Measurements from ENCODE around the gene TACSTD2. TPM values are rescaled to one million over a fixed set of nuclear protein-coding genes. Genes with fewer than 3 reads are reported as not detected.

The TACSTD2 gene
- total RNA-seq, 1 experiment from 2014 or later = 1.2 TPM

DNA sequence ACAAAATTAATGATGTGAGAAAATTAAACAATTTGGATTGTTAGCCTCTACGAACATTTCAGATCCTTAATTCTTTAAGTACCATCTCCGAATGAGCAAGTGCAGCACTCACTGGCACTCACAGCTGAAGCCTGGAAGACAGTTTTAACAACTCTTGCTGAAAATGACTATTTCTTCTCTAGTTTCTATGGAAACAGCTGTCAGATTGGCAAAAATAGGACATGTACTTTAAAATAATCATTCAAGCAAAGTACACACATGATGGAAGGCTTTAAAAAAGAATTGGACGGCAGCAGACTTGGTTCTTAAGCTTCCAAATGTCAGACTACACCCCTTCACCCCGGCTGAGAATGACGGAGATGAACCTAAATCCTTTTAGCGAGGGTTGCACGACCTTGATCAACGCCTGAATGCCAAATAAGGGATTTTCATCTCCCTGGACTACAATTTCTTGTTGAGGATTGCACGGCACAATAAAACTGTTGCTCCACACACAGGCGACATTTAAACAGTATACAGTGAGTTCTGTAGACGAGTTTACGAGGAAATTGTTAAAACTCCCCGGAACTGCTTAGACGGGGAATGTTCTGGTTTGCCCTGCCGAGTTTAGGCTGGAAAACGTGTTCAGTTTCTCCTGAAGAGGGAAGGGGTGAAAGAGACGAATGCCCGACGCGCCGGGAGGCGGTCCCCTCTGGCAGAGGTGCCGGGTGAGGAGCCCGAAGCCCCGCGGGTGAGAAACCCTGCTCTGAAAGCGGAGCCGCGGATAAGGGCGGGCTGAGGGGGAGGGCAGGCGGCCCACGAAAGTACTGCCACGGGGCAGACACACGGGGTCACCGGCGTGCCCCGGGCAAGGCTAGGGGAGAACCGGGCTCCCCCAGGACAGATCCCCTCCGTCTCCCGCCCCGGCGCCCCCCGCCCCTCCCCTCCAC lies 31.2 kb downstream of the TACSTD2 start:
- Histone ChIP-seq H2BK20ac (ENCODE audit: low read depth, low read length, poor library complexity, severe bottlenecking) (no peak overlapping the region), H4K5ac (ENCODE audit: insufficient read length, low read depth, low read length) (no peak overlapping the region), H3T11ph (ENCODE audit: low read length) (no peak overlapping the region), H3K4me1 (ENCODE audit: insufficient read depth, low read length) (no peaks in the 10 kb centered on the region), H2BK5ac (ENCODE audit: insufficient read length, low read length) (no peak overlapping the region), H3K23me2 (ENCODE audit: insufficient read length, low read depth, low read length, poor library complexity, severe bottlenecking) (no peaks in the 10 kb centered on the region), H3K27ac (ENCODE audit: insufficient read length, low read depth, low read length) (no peak overlapping the region), H3K4ac (ENCODE audit: low read depth, low read length) (no peak overlapping the region), H4K20me1 (ENCODE audit: control insufficient read depth, insufficient read depth, insufficient read length) (no peaks in the 10 kb centered on the region), H3K14ac (ENCODE audit: insufficient read depth, low read length) (0 out of 2 replicates have a peak overlapping the region, but pooled peaks have one; percentile 26), H3K79me1 (ENCODE audit: insufficient read depth, low read depth, low read length, poor library complexity, severe bottlenecking) (no peaks in the 10 kb centered on the region), H4K91ac (ENCODE audit: insufficient read length, low read depth, low read length) (no peak overlapping the region), H2AFZ (ENCODE audit: low read length) (peak overlapping the region; percentile 88), H3K27me3 (ENCODE audit: insufficient read depth, low read length) (no peaks in the 10 kb centered on the region), H3K9ac (ENCODE audit: extremely low read depth, insufficient read length, low read length) (peak overlapping the region; percentile 31), H3K56ac (ENCODE audit: insufficient read length, low read depth, low read length) (no peak overlapping the region), H3K9me3 (ENCODE audit: control insufficient read depth, low read depth, low read length) (no peaks in the 10 kb centered on the region), H3K79me2 (ENCODE audit: insufficient read depth, low read length) (no peaks in the 10 kb centered on the region), H2BK120ac (ENCODE audit: low read depth, low read length, poor library complexity, severe bottlenecking) (no peak overlapping the region), H2AK5ac (ENCODE audit: insufficient read length, low read length) (no peak overlapping the region), H3K23ac (ENCODE audit: insufficient read length, low read depth, low read length) (no peak overlapping the region), H4K8ac (replicated peaks; ENCODE audit: insufficient read length, low read depth, low read length) (no peak overlapping the region), H2BK12ac (ENCODE audit: insufficient read length, low read depth, low read length) (no peak overlapping the region), H3K18ac (ENCODE audit: insufficient read length, low read depth, low read length) (peak overlapping the region; percentile 15), H3K4me2 (ENCODE audit: insufficient read depth, insufficient read length, low read length) (peak overlapping the region; percentile 68), H2BK15ac (ENCODE audit: low read depth, low read length) (no peak overlapping the region)
- TF ChIP-seq, protein P1, sequence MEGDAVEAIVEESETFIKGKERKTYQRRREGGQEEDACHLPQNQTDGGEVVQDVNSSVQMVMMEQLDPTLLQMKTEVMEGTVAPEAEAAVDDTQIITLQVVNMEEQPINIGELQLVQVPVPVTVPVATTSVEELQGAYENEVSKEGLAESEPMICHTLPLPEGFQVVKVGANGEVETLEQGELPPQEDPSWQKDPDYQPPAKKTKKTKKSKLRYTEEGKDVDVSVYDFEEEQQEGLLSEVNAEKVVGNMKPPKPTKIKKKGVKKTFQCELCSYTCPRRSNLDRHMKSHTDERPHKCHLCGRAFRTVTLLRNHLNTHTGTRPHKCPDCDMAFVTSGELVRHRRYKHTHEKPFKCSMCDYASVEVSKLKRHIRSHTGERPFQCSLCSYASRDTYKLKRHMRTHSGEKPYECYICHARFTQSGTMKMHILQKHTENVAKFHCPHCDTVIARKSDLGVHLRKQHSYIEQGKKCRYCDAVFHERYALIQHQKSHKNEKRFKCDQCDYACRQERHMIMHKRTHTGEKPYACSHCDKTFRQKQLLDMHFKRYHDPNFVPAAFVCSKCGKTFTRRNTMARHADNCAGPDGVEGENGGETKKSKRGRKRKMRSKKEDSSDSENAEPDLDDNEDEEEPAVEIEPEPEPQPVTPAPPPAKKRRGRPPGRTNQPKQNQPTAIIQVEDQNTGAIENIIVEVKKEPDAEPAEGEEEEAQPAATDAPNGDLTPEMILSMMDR (conservative IDR thresholded peaks at IDR 0.05) = no peak
- H3K4me1 Mint-ChIP-seq = peaks cover 16 to 20% of the 10 kb centered on the region in 2 experiments
- no peaks in the 10 kb centered on the region for H3K9me3 Mint-ChIP-seq
- DNase-seq = peak; percentile 52
- H3K27me3 Mint-ChIP-seq (ENCODE audit: low read depth) = peaks cover 7% of the 10 kb centered on the region
- peak overlapping the region; percentile 85 to 90 for H3K4me3 Mint-ChIP-seq
- H3K27ac Mint-ChIP-seq = peak overlapping the region; percentile 21 to 96 (median 90); a peak in 4 of 7 replicates
- H3K36me3 Mint-ChIP-seq (ENCODE audit: insufficient read depth in 1 of 3, low read depth in 3 of 3) = no peaks in the 10 kb centered on the region
- WGBS (ENCODE audit: extremely low coverage, insufficient read length, low lambda C conversion rate) = no CpG with 5 or more reads among the region's 43 CpGs
